PC-9 (cell line): ENCODE results near the gene MCC. TPM values are rescaled to one million over a fixed set of nuclear protein-coding genes. Genes with fewer than 3 reads are reported as not detected.

ENCODE experiments used
- BruUV-seq: library from RNA; stranded (reverse); fragments of 400-500 nt; replicated peaks from 2 replicates; lab custom pipeline; 2021; lab: Mats Ljungman, UMichigan
- CTCF ChIA-PET: fragments of 300-600 bp; sonication (Branson Sonifier 250); formaldehyde crosslinking; loops from one replicate; lab custom pipeline; 2022; ENCODE audit warnings: antibody characterized with exemption; lab: Charles Lee
- POLR2A ChIA-PET: fragments of 300-600 bp; sonication (Branson Sonifier 250); formaldehyde crosslinking; loops from one replicate; lab custom pipeline; 2022; ENCODE audit warnings: antibody characterized with exemption; ENCODE audit not compliant: unreplicated experiment; lab: Charles Lee
- DNase-seq, 2 experiments: peaks; one replicate each; pipeline versions ENCODE4 v3.0.0 to v3.0.0-alpha.2; 2015 to 2022; ENCODE audit warnings: mixed read lengths in 1 of 2
- H2AFZ ChIP-seq: fragments of 200-600 bp; sonication (generic); 2 replicates; pipeline ENCODE4 v1.8.1; 2017; ENCODE audit warnings: antibody characterized with exemption
- H3F3A ChIP-seq: fragments of 200-600 bp; sonication (generic); 2 replicates; pipeline ENCODE4 v1.8.1; 2017; ENCODE audit warnings: antibody characterized with exemption, mild to moderate bottlenecking, low read depth; ENCODE audit not compliant: insufficient read depth
- H3K27ac ChIP-seq: fragments of 200-600 bp; sonication (generic); 2 replicates; pipeline ENCODE4 v1.6.1; 2016; ENCODE audit warnings: mixed run types
- H3K27me3 ChIP-seq: fragments of 200-600 bp; sonication (generic); 2 replicates; pipeline ENCODE4 v1.6.1; 2016; ENCODE audit warnings: low read depth, mixed run types; ENCODE audit not compliant: insufficient read depth
- H3K36me3 ChIP-seq: fragments of 200-600 bp; sonication (generic); 2 replicates; pipeline ENCODE4 v1.6.1; 2016; ENCODE audit warnings: low read depth, mixed run types
- H3K4me1 ChIP-seq: fragments of 200-600 bp; sonication (generic); replicated peaks from 2 replicates; pipeline ENCODE4 v1.6.1; 2016; ENCODE audit warnings: mixed run types; ENCODE audit not compliant: insufficient read depth
- H3K4me2 ChIP-seq: fragments of 200-600 bp; sonication (generic); 2 replicates; pipeline ENCODE4 v1.6.1; 2017; ENCODE audit warnings: mixed run types
- H3K4me3 ChIP-seq: fragments of 200-600 bp; sonication (generic); 2 replicates; pipeline ENCODE4 v1.6.1; 2016; ENCODE audit warnings: mixed run types
- H3K79me2 ChIP-seq: fragments of 200-600 bp; sonication (generic); 2 replicates; pipeline ENCODE4 v1.6.1; 2017; ENCODE audit warnings: low read depth, mixed run types
- H3K9me2 ChIP-seq: fragments of 200-600 bp; sonication (generic); 2 replicates; pipeline ENCODE4 v1.8.1; 2017; ENCODE audit warnings: mild to moderate bottlenecking; ENCODE audit not compliant: insufficient read depth
- H3K9me3 ChIP-seq: fragments of 200-600 bp; sonication (generic); 2 replicates; pipeline ENCODE4 v1.8.1; 2016; ENCODE audit warnings: low read depth; ENCODE audit not compliant: insufficient read depth
- H4K20me1 ChIP-seq: fragments of 200-600 bp; sonication (generic); 2 replicates; pipeline ENCODE4 v1.8.1; 2017; ENCODE audit not compliant: insufficient read depth
- CTCF ChIP-seq: fragments of 200-600 bp; sonication (generic); conservative IDR thresholded peaks from 2 replicates; pipeline ENCODE4 v1.6.1; 2017; ENCODE audit warnings: mixed run types, antibody characterized with exemption, mild to moderate bottlenecking, moderate library complexity
- EZH2 ChIP-seq: fragments of 200-600 bp; sonication (generic); IDR thresholded peaks from 2 replicates; pipeline ENCODE4 v1.8.0; 2017; ENCODE audit warnings: antibody characterized with exemption, low read depth
- intact Hi-C: fragments of 100-400 bp; cut with micrococcal nuclease; formaldehyde crosslinking; loops from one replicate; pipeline ENCODE4 v1.10.0; 2022; ENCODE audit not compliant: unreplicated experiment
- total RNA-seq: library from RNA; stranded (reverse); gene quantifications from 2 replicates; pipeline ENCODE4 v1.2.3, GENCODE V29; 2021

Gene MCC
- total RNA-seq, 1 experiment from 2014 or later: 2.5 TPM

- no peak overlapping the region for H2AFZ ChIP-seq
- no peaks in the 10 kb centered on the region; the same call in 1 of the 2 replicates for H3F3A ChIP-seq
- H3K4me3 ChIP-seq: no peak overlapping the region
- H4K20me1 ChIP-seq: no peaks in the 10 kb centered on the region; the same call in 1 of the 2 replicates
- no peaks in the 10 kb centered on the region for H3K9me2 ChIP-seq
- H3K36me3 ChIP-seq: peaks cover 6% of the 10 kb centered on the region; the same call in 1 of the 2 replicates
- intact Hi-C loops: no loop called here
- H3K79me2 ChIP-seq: no peaks in the 10 kb centered on the region
- no peaks in the 10 kb centered on the region for H3K4me1 ChIP-seq
- TF ChIP-seq EZH2 (no peak), CTCF (no peak)
- no peak for DNase-seq
- H3K27ac ChIP-seq: no peak overlapping the region
- no TSS peak for BruUV-seq
- H3K4me2 ChIP-seq: no peak overlapping the region
- CTCF ChIA-PET: no interaction called here
- H3K9me3 ChIP-seq: no peaks in the 10 kb centered on the region
- POLR2A ChIA-PET: no interaction called here
- no peaks in the 10 kb centered on the region for H3K27me3 ChIP-seq
Observed at GRCh38 chr5:113026211-113026610, 462.0 kb downstream of the MCC start.

- TF ChIP-seq CTCF (no peak), EZH2 (no peak)
- Histone ChIP-seq H3K9me2 (no peaks in the 10 kb centered on the region), H3K27me3 (no peaks in the 10 kb centered on the region), H3K36me3 (peaks cover 6% of the 10 kb centered on the region; the same call in 1 of the 2 replicates), H3F3A (no peaks in the 10 kb centered on the region; the same call in 1 of the 2 replicates), H3K79me2 (no peaks in the 10 kb centered on the region), H3K4me3 (no peak overlapping the region), H3K4me1 (no peaks in the 10 kb centered on the region), H2AFZ (no peak overlapping the region), H4K20me1 (no peaks in the 10 kb centered on the region; the same call in 1 of the 2 replicates), H3K27ac (no peak overlapping the region), H3K9me3 (no peaks in the 10 kb centered on the region), H3K4me2 (no peak overlapping the region)
- intact Hi-C loops: no loop called here
- CTCF ChIA-PET: no interaction called here
- POLR2A ChIA-PET: no interaction called here
- BruUV-seq: no TSS peak
- DNase-seq: no peak
Observed at GRCh38 chr5:113025596-113025995, 462.7 kb downstream of the MCC start.

- Histone ChIP-seq H3K4me2 (no peak overlapping the region), H3K4me3 (no peak overlapping the region), H3K4me1 (no peaks in the 10 kb centered on the region), H3K36me3 (peaks cover 6% of the 10 kb centered on the region; the same call in 1 of the 2 replicates), H3K79me2 (no peaks in the 10 kb centered on the region), H3K27ac (no peak overlapping the region), H3K9me2 (no peaks in the 10 kb centered on the region), H3F3A (no peaks in the 10 kb centered on the region; the same call in 1 of the 2 replicates), H2AFZ (no peak overlapping the region), H4K20me1 (no peaks in the 10 kb centered on the region; the same call in 1 of the 2 replicates), H3K27me3 (no peaks in the 10 kb centered on the region), H3K9me3 (no peaks in the 10 kb centered on the region)
- ChIA-PET CTCF (no interaction called here), POLR2A (interaction anchor here (0.6 kb wide), 2 partner anchors 48 to 146 kb away, joined by 3 to 8 read pairs; no protein-coding TSS in a partner anchor)
- TF ChIP-seq CTCF (no peak), EZH2 (no peak)
- no peak for DNase-seq
- BruUV-seq: no TSS peak
- intact Hi-C loops: no loop called here
Observed at GRCh38 chr5:113024076-113024697, 464.1 kb downstream of the MCC start.
